HepG2 (cell line): ENCODE data around the gene PIR. TPM values are rescaled to one million over a fixed set of nuclear protein-coding genes. Genes with fewer than 3 reads are reported as not detected.
A peak's percentile ranks its signal among the peaks of the same experiment; 100 is the strongest.

Experiments
- FOXC1 ChIP-seq: sonication (generic); formaldehyde crosslinking; IDR thresholded peaks from 2 replicates; pipeline ENCODE4 v1.8.0; 2022; ENCODE audit warnings: mild to moderate bottlenecking, missing genetic modification reagents, borderline replicate concordance
- KLF16 ChIP-seq, 2 experiments: sonication (generic) in 1 of 2; formaldehyde crosslinking in 1 of 2; IDR thresholded peaks; 2 replicates each; pipeline versions ENCODE4 v1.6.1 to v1.8.0; 2016 to 2023; ENCODE audit warnings: missing genetic modification reagents in 2 of 2, missing compliant biosample characterization in 1 of 2
- NONO ChIP-seq, 2 experiments: fragments of 450-650 bp in 1 of 2; sonication (generic) in 1 of 2; formaldehyde crosslinking in 1 of 2; IDR thresholded peaks in 1 of 2; conservative IDR thresholded peaks in 1 of 2; 2 replicates each; pipeline versions ENCODE4 v1.6.1 to v1.8.0; 2017 to 2022; ENCODE audit warnings: mild to moderate bottlenecking in 1 of 2, missing genetic modification reagents in 1 of 2, moderate library complexity in 1 of 2
- SETDB1 ChIP-seq: sonication (generic); formaldehyde crosslinking; IDR thresholded peaks from 2 replicates; pipeline ENCODE4 v1.5.1; 2020; ENCODE audit warnings: missing genetic modification reagents, mild to moderate bottlenecking, borderline replicate concordance
- TFDP1 ChIP-seq: IDR thresholded peaks from 2 replicates; pipeline ENCODE4 v1.6.1; 2016; ENCODE audit warnings: missing compliant biosample characterization, missing genetic modification reagents, borderline replicate concordance
- TFDP2 ChIP-seq: sonication (generic); formaldehyde crosslinking; IDR thresholded peaks from 2 replicates; pipeline ENCODE4 v1.4.0; 2020; ENCODE audit warnings: missing genetic modification reagents
- ZNF451 ChIP-seq: sonication (generic); formaldehyde crosslinking; IDR thresholded peaks from 2 replicates; pipeline ENCODE4 v1.5.0; 2020; ENCODE audit warnings: mild to moderate bottlenecking, missing genetic modification reagents
- ZNF552 ChIP-seq: sonication (generic); formaldehyde crosslinking; IDR thresholded peaks from 2 replicates; pipeline ENCODE4 v1.9.0; 2022; ENCODE audit warnings: missing genetic modification reagents, mild to moderate bottlenecking, borderline replicate concordance
- ZNF776 ChIP-seq: sonication (generic); formaldehyde crosslinking; IDR thresholded peaks from 2 replicates; pipeline ENCODE4 v1.4.0; 2020; ENCODE audit warnings: mild to moderate bottlenecking, missing genetic modification reagents
- polyA plus RNA-seq, 8 experiments: library from polyadenylated mRNA; depleted of rRNA in 3 of 8; stranded (reverse) in 7 of 8; unstranded in 1 of 8; fragments of >200 nt; fragmentation: Illumina TruSeq in 4 of 8; extraction: Trizol in 4 of 8; gene quantifications; 2 replicates each; pipeline versions ENCODE4 v1.2.1 to v1.2.3, GENCODE V29; 2011 to 2016; ENCODE audit warnings: low read depth in 4 of 8, missing spikeins in 1 of 8, mixed read lengths in 1 of 8; ENCODE audit not compliant: insufficient read depth in 1 of 8
- total RNA-seq, 5 experiments: library from RNA; depleted of rRNA; stranded (reverse); fragments of >200 nt; fragmentation: Illumina TruSeq; extraction: Trizol; gene quantifications; 2 replicates each; pipeline ENCODE4 v1.2.3, GENCODE V29; 2016; ENCODE audit warnings: low read depth in 1 of 5
- TF ChIP-seq, protein P1 (sequence below), 2 experiments: fragments of 450-650 bp in 1 of 2; sonication (generic) in 1 of 2; formaldehyde crosslinking in 1 of 2; IDR thresholded peaks; 2 replicates each; pipeline versions ENCODE4 v1.6.1 to v1.8.0; 2016 to 2022; ENCODE audit warnings: antibody characterized with exemption in 1 of 2, mild to moderate bottlenecking in 1 of 2, missing genetic modification reagents in 1 of 2
- TF ChIP-seq, protein P2 (sequence below): sonication (generic); formaldehyde crosslinking; IDR thresholded peaks from 2 replicates; pipeline ENCODE4 v1.4.0; 2020; ENCODE audit warnings: missing genetic modification reagents
- TF ChIP-seq, protein P3 (sequence below): sonication (generic); formaldehyde crosslinking; IDR thresholded peaks from 2 replicates; pipeline ENCODE4 v1.4.0; 2020; ENCODE audit warnings: mild to moderate bottlenecking, missing genetic modification reagents

The PIR gene
- total and polyA plus RNA-seq, 2 of the 13 experiments (the other 11 are each of a cell fraction or from before 2014, with no cell fraction given) = 12.2 to 38.0 TPM

- TF ChIP-seq SETDB1 (CRISPR knock-in tag) (no peak), NONO (IDR thresholded peaks at IDR 0.05) (no peak), NONO (CRISPR knock-in tag; conservative IDR thresholded peaks at IDR 0.05) (no peak), ZNF451 (no peak), ZNF552 (CRISPR knock-in tag) (no peak), TFDP2 (CRISPR knock-in tag) (peak; percentile 79), KLF16 (CRISPR knock-in tag; IDR thresholded peaks at IDR 0.05) (no peak), TFDP1 (CRISPR knock-in tag) (peak; percentile 75; the same call in 1 of the 2 replicates), FOXC1 (CRISPR knock-in tag) (no peak), ZNF776 (CRISPR knock-in tag) (no peak)
- TF ChIP-seq, protein P1, sequence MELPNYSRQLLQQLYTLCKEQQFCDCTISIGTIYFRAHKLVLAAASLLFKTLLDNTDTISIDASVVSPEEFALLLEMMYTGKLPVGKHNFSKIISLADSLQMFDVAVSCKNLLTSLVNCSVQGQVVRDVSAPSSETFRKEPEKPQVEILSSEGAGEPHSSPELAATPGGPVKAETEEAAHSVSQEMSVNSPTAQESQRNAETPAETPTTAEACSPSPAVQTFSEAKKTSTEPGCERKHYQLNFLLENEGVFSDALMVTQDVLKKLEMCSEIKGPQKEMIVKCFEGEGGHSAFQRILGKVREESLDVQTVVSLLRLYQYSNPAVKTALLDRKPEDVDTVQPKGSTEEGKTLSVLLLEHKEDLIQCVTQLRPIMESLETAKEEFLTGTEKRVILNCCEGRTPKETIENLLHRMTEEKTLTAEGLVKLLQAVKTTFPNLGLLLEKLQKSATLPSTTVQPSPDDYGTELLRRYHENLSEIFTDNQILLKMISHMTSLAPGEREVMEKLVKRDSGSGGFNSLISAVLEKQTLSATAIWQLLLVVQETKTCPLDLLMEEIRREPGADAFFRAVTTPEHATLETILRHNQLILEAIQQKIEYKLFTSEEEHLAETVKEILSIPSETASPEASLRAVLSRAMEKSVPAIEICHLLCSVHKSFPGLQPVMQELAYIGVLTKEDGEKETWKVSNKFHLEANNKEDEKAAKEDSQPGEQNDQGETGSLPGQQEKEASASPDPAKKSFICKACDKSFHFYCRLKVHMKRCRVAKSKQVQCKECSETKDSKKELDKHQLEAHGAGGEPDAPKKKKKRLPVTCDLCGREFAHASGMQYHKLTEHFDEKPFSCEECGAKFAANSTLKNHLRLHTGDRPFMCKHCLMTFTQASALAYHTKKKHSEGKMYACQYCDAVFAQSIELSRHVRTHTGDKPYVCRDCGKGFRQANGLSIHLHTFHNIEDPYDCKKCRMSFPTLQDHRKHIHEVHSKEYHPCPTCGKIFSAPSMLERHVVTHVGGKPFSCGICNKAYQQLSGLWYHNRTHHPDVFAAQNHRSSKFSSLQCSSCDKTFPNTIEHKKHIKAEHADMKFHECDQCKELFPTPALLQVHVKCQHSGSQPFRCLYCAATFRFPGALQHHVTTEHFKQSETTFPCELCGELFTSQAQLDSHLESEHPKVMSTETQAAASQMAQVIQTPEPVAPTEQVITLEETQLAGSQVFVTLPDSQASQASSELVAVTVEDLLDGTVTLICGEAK (IDR thresholded peaks at IDR 0.05) = no peak
- TF ChIP-seq, protein P1 (CRISPR knock-in tag; IDR thresholded peaks at IDR 0.05) = no peak
- TF ChIP-seq, protein P2, sequence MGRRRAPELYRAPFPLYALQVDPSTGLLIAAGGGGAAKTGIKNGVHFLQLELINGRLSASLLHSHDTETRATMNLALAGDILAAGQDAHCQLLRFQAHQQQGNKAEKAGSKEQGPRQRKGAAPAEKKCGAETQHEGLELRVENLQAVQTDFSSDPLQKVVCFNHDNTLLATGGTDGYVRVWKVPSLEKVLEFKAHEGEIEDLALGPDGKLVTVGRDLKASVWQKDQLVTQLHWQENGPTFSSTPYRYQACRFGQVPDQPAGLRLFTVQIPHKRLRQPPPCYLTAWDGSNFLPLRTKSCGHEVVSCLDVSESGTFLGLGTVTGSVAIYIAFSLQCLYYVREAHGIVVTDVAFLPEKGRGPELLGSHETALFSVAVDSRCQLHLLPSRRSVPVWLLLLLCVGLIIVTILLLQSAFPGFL (CRISPR knock-in tag) = no peak
- TF ChIP-seq, protein P3, sequence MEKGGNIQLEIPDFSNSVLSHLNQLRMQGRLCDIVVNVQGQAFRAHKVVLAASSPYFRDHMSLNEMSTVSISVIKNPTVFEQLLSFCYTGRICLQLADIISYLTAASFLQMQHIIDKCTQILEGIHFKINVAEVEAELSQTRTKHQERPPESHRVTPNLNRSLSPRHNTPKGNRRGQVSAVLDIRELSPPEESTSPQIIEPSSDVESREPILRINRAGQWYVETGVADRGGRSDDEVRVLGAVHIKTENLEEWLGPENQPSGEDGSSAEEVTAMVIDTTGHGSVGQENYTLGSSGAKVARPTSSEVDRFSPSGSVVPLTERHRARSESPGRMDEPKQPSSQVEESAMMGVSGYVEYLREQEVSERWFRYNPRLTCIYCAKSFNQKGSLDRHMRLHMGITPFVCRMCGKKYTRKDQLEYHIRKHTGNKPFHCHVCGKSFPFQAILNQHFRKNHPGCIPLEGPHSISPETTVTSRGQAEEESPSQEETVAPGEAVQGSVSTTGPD (CRISPR knock-in tag) = no peak
These were observed 157.8 kb downstream of the PIR start, which contains the start of gene PIGA (continued) for GRCh38 chrX:15335135-15336022.
